ENCODE results near the gene COL4A1.

DNA sequence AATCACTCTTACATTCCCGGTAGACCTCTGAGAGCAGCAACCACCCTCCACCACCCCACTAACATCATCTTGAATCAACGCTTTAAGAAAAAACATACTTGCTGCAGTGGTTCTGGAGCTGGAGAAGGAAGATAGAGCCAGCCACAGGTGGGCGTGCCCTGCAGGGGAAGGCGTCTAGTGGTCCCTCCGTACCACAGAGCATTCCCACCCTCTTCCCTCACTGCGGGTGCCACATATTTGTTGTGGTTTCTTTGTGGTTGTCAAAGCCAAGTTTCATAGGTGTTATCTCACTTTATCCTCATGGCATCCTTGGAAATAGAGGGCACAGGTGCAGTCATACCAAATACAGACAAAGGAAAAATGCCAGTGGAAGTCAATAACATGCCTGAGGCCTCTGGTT, 22.3 kb upstream of the COL4A1 start:
- TF ChIP-seq, protein P1, sequence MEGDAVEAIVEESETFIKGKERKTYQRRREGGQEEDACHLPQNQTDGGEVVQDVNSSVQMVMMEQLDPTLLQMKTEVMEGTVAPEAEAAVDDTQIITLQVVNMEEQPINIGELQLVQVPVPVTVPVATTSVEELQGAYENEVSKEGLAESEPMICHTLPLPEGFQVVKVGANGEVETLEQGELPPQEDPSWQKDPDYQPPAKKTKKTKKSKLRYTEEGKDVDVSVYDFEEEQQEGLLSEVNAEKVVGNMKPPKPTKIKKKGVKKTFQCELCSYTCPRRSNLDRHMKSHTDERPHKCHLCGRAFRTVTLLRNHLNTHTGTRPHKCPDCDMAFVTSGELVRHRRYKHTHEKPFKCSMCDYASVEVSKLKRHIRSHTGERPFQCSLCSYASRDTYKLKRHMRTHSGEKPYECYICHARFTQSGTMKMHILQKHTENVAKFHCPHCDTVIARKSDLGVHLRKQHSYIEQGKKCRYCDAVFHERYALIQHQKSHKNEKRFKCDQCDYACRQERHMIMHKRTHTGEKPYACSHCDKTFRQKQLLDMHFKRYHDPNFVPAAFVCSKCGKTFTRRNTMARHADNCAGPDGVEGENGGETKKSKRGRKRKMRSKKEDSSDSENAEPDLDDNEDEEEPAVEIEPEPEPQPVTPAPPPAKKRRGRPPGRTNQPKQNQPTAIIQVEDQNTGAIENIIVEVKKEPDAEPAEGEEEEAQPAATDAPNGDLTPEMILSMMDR (IDR thresholded peaks at IDR 0.05; ENCODE audit: low read length): no peak
- TF ChIP-seq EZH2phosphoT487 (IDR thresholded peaks at IDR 0.05; ENCODE audit: low read length) (no peak), EZH2 (optimal IDR thresholded peaks at IDR 0.05; ENCODE audit: low read depth, low read length) (no peak)

Measured in MM.1S (cell line).